ENCODE results near the gene SDK1.
"Not testable (repeated sequence)": the region's sequence is repeated elsewhere in the genome, so short reads cannot be mapped to it uniquely, and the experiment has no call there.

The SDK1 gene

GRCh38 chr7:4260867-4261600 is 960.0 kb downstream of the SDK1 start:
- Mint-ChIP-seq H3K9me3 (no peaks in the 10 kb centered on the region), H3K4me1 (ENCODE audit: low read depth) (no peaks in the 10 kb centered on the region), H3K4me3 (no peak overlapping the region), H3K36me3 (ENCODE audit: low read depth) (no peaks in the 10 kb centered on the region), H3K27ac (no peak overlapping the region), H3K27me3 (peaks cover 3% of the 10 kb centered on the region)

GRCh38 chr7:4261601-4261960 is 960.5 kb downstream of the SDK1 start:
- no peaks in the 10 kb centered on the region for H3K9me3 Mint-ChIP-seq
- peaks cover 6% of the 10 kb centered on the region for H3K27me3 Mint-ChIP-seq
- no peak overlapping the region for H3K27ac Mint-ChIP-seq
- H3K4me1 Mint-ChIP-seq (ENCODE audit: low read depth) = no peaks in the 10 kb centered on the region
- no peaks in the 10 kb centered on the region for H3K36me3 Mint-ChIP-seq (ENCODE audit: low read depth)
- no peak overlapping the region for H3K4me3 Mint-ChIP-seq

GRCh38 chr7:4264206-4264605 is 963.2 kb downstream of the SDK1 start:
- not testable (repeated sequence) for H3K27ac Mint-ChIP-seq; H3K4me1 Mint-ChIP-seq (ENCODE audit: low read depth); H3K9me3 Mint-ChIP-seq; H3K4me3 Mint-ChIP-seq; H3K36me3 Mint-ChIP-seq (ENCODE audit: low read depth); H3K27me3 Mint-ChIP-seq

- H3K36me3 Mint-ChIP-seq (ENCODE audit: low read depth) = no peaks in the 10 kb centered on the region
- no peaks in the 10 kb centered on the region for H3K4me1 Mint-ChIP-seq (ENCODE audit: low read depth)
- H3K27ac Mint-ChIP-seq = no peak overlapping the region
- H3K4me3 Mint-ChIP-seq = no peak overlapping the region
- H3K9me3 Mint-ChIP-seq = no peaks in the 10 kb centered on the region
- peaks cover 6% of the 10 kb centered on the region for H3K27me3 Mint-ChIP-seq
Observed at GRCh38 chr7:4265066-4265465, 964.0 kb downstream of the SDK1 start.

- Mint-ChIP-seq H3K4me3 (no peak overlapping the region), H3K9me3 (no peaks in the 10 kb centered on the region), H3K4me1 (ENCODE audit: low read depth) (no peaks in the 10 kb centered on the region), H3K36me3 (ENCODE audit: low read depth) (no peaks in the 10 kb centered on the region), H3K27ac (no peak overlapping the region), H3K27me3 (peaks cover 6% of the 10 kb centered on the region)
Observed at GRCh38 chr7:4265676-4266075, 964.6 kb downstream of the SDK1 start.

- Mint-ChIP-seq H3K27ac (no peak overlapping the region), H3K36me3 (ENCODE audit: low read depth) (no peaks in the 10 kb centered on the region), H3K27me3 (peaks cover 6% of the 10 kb centered on the region), H3K4me3 (no peak overlapping the region), H3K4me1 (ENCODE audit: low read depth) (no peaks in the 10 kb centered on the region), H3K9me3 (no peaks in the 10 kb centered on the region)
Observed at GRCh38 chr7:4266270-4267040, 965.4 kb downstream of the SDK1 start.

- no peak overlapping the region for H3K27ac Mint-ChIP-seq
- H3K4me3 Mint-ChIP-seq = no peak overlapping the region
- H3K36me3 Mint-ChIP-seq (ENCODE audit: low read depth) = no peaks in the 10 kb centered on the region
- no peaks in the 10 kb centered on the region for H3K4me1 Mint-ChIP-seq (ENCODE audit: low read depth)
- no peaks in the 10 kb centered on the region for H3K9me3 Mint-ChIP-seq
- H3K27me3 Mint-ChIP-seq = peaks cover 6% of the 10 kb centered on the region
Observed at GRCh38 chr7:4267341-4268039, 966.4 kb downstream of the SDK1 start.

GRCh38 chr7:4268040-4268965 is 967.3 kb downstream of the SDK1 start:
- peaks cover 6% of the 10 kb centered on the region for H3K27me3 Mint-ChIP-seq
- no peaks in the 10 kb centered on the region for H3K36me3 Mint-ChIP-seq (ENCODE audit: low read depth)
- H3K4me1 Mint-ChIP-seq (ENCODE audit: low read depth) = no peaks in the 10 kb centered on the region
- H3K27ac Mint-ChIP-seq = no peak overlapping the region
- H3K4me3 Mint-ChIP-seq = no peak overlapping the region
- no peaks in the 10 kb centered on the region for H3K9me3 Mint-ChIP-seq

- H3K4me3 Mint-ChIP-seq = no peak overlapping the region
- peaks cover 6% of the 10 kb centered on the region for H3K27me3 Mint-ChIP-seq
- H3K4me1 Mint-ChIP-seq (ENCODE audit: low read depth) = no peaks in the 10 kb centered on the region
- no peak overlapping the region for H3K27ac Mint-ChIP-seq
- H3K36me3 Mint-ChIP-seq (ENCODE audit: low read depth) = no peaks in the 10 kb centered on the region
- peaks cover 4% of the 10 kb centered on the region for H3K9me3 Mint-ChIP-seq
Observed at GRCh38 chr7:4269086-4269485, 968.0 kb downstream of the SDK1 start.

- no peak overlapping the region for H3K27ac Mint-ChIP-seq
- no peak overlapping the region for H3K4me3 Mint-ChIP-seq
- no peaks in the 10 kb centered on the region for H3K4me1 Mint-ChIP-seq (ENCODE audit: low read depth)
Observed at GRCh38 chr7:4269746-4270145, 968.7 kb downstream of the SDK1 start.

GRCh38 chr7:4270268-4270667 is 969.2 kb downstream of the SDK1 start:
- Mint-ChIP-seq H3K27me3 (peaks cover 6% of the 10 kb centered on the region), H3K9me3 (peaks cover 10% of the 10 kb centered on the region), H3K27ac (no peak overlapping the region), H3K36me3 (ENCODE audit: low read depth) (no peaks in the 10 kb centered on the region), H3K4me3 (no peak overlapping the region), H3K4me1 (ENCODE audit: low read depth) (no peaks in the 10 kb centered on the region)

More at GRCh38 chr7:4269746-4270145, 968.7 kb downstream of the SDK1 start:
- Mint-ChIP-seq H3K9me3 (peaks cover 9% of the 10 kb centered on the region), H3K36me3 (ENCODE audit: low read depth) (no peaks in the 10 kb centered on the region), H3K27me3 (peaks cover 6% of the 10 kb centered on the region)

GRCh38 chr7:4270941-4271715 is 970.1 kb downstream of the SDK1 start:
- Mint-ChIP-seq H3K4me3 (no peak overlapping the region), H3K9me3 (peaks cover 10% of the 10 kb centered on the region), H3K36me3 (ENCODE audit: low read depth) (no peaks in the 10 kb centered on the region), H3K4me1 (ENCODE audit: low read depth) (no peaks in the 10 kb centered on the region), H3K27me3 (peaks cover 2% of the 10 kb centered on the region), H3K27ac (no peak overlapping the region)

- Mint-ChIP-seq H3K9me3 (peaks cover 10% of the 10 kb centered on the region), H3K27me3 (no peaks in the 10 kb centered on the region), H3K4me1 (ENCODE audit: low read depth) (no peaks in the 10 kb centered on the region)
Observed at GRCh38 chr7:4271716-4272015, 970.6 kb downstream of the SDK1 start.

GRCh38 chr7:4272141-4272540 is 971.1 kb downstream of the SDK1 start:
- H3K27me3 Mint-ChIP-seq = no peaks in the 10 kb centered on the region
- H3K4me1 Mint-ChIP-seq (ENCODE audit: low read depth) = no peaks in the 10 kb centered on the region
- H3K9me3 Mint-ChIP-seq = peaks cover 10% of the 10 kb centered on the region
- no peaks in the 10 kb centered on the region for H3K36me3 Mint-ChIP-seq (ENCODE audit: low read depth)
- no peak overlapping the region for H3K4me3 Mint-ChIP-seq
- no peak overlapping the region for H3K27ac Mint-ChIP-seq

More at GRCh38 chr7:4271716-4272015, 970.6 kb downstream of the SDK1 start:
- Mint-ChIP-seq H3K4me3 (no peak overlapping the region), H3K27ac (no peak overlapping the region), H3K36me3 (ENCODE audit: low read depth) (no peaks in the 10 kb centered on the region)
